B cell (primary cell): ENCODE results near the gene RIPOR2. TPM values are rescaled to one million over a fixed set of nuclear protein-coding genes. Genes with fewer than 3 reads are reported as not detected.
"Not testable (repeated sequence)": the region's sequence is repeated elsewhere in the genome, so short reads cannot be mapped to it uniquely, and the experiment has no call there.

Source experiments
- ATAC-seq: fragments of 200-7000 bp; cut with Tn5 transposase; one replicate; pipeline ENCODE4 v1.10.0; 2021; ENCODE audit warnings: low read depth, mild to moderate bottlenecking, moderate number of reproducible peaks, moderate library complexity
- CTCF ChIA-PET: fragments of 350-600 bp; sonication (Branson Sonifier 250); formaldehyde crosslinking; loops from one replicate; lab custom pipeline; 2021; ENCODE audit warnings: antibody characterized with exemption, inconsistent platforms; lab: Charles Lee
- POLR2A ChIA-PET: fragments of 350-600 bp; sonication (Branson Sonifier 250); formaldehyde crosslinking; loops from one replicate; lab custom pipeline; 2021; ENCODE audit warnings: antibody characterized with exemption; lab: Charles Lee
- DNase-seq: peaks from one replicate; pipeline ENCODE4 v3.0.0; 2013
- H2AFZ ChIP-seq: 2 replicates; pipeline ENCODE4 v1.6.1; 2012; ENCODE audit warnings: mild to moderate bottlenecking, low read depth, low read length; ENCODE audit not compliant: insufficient read depth, poor library complexity, severe bottlenecking
- H3K27ac ChIP-seq, 2 donors: 1 replicate in 1 of 2; 2 replicates in 1 of 2; pipeline ENCODE4 v1.5.1; 2012 to 2013; ENCODE audit warnings: low read length in 2 of 2, mild to moderate bottlenecking in 2 of 2, moderate library complexity in 1 of 2
- H3K27me3 ChIP-seq, 4 experiments: fragments of 200-600 bp in 1 of 4; sonication (generic) in 1 of 4; replicated peaks in 1 of 4; 1 replicate in 2 of 4; 2 replicates in 2 of 4; pipeline versions ENCODE4 v1.6.1 to v1.7.0; 2013 to 2016; ENCODE audit warnings: low read length in 3 of 4, mild to moderate bottlenecking in 2 of 4, mixed read lengths in 1 of 4, moderate library complexity in 1 of 4; ENCODE audit not compliant: insufficient read depth in 4 of 4, control insufficient read depth in 3 of 4; ENCODE audit errors: control extremely low read depth in 1 of 4
- H3K36me3 ChIP-seq, 2 experiments: replicated peaks in 1 of 2; 1 replicate in 1 of 2; 2 replicates in 1 of 2; pipeline versions ENCODE4 v1.6.1 to v1.7.1; 2013; ENCODE audit warnings: low read length in 1 of 2; ENCODE audit not compliant: insufficient read depth in 2 of 2, control insufficient read depth in 1 of 2; ENCODE audit errors: control extremely low read depth in 1 of 2, extremely low read depth in 1 of 2
- H3K4me1 ChIP-seq, 2 donors: fragments of 200-600 bp in 1 of 2; sonication (generic) in 1 of 2; 1 replicate in 1 of 2; 2 replicates in 1 of 2; pipeline versions ENCODE4 v1.5.1 to v1.6.1; 2013 to 2017; ENCODE audit warnings: low read length in 2 of 2; ENCODE audit not compliant: control insufficient read depth in 2 of 2, insufficient read depth in 2 of 2
- H3K4me2 ChIP-seq: replicated peaks from 2 replicates; pipeline ENCODE3; 2012; ENCODE audit warnings: mild to moderate bottlenecking, low read depth, low read length; ENCODE audit not compliant: poor library complexity, severe bottlenecking
- H3K4me3 ChIP-seq, 5 experiments: fragments of 200-600 bp in 1 of 5; sonication (generic) in 1 of 5; 1 replicate in 3 of 5; 2 replicates in 2 of 5; pipeline versions ENCODE4 v1.5.1 to v1.7.0; 2011 to 2016; ENCODE audit warnings: low read length in 4 of 5, mild to moderate bottlenecking in 4 of 5, low read depth in 2 of 5, control low read depth in 1 of 5, moderate library complexity in 1 of 5; ENCODE audit not compliant: insufficient read depth in 1 of 5; ENCODE audit errors: control extremely low read depth in 1 of 5, extremely low read depth in 1 of 5
- H3K79me2 ChIP-seq: fragments of 200-600 bp; sonication (generic); one replicate; pipeline ENCODE4 v1.6.0; 2016; ENCODE audit warnings: low read length; ENCODE audit not compliant: control insufficient read depth, insufficient read depth
- H3K9ac ChIP-seq: fragments of 200-600 bp; sonication (generic); 2 replicates; pipeline ENCODE4 v1.6.1; 2017; ENCODE audit warnings: mild to moderate bottlenecking, low read length, moderate library complexity
- H3K9me3 ChIP-seq, 3 donors: one replicate each; pipeline versions ENCODE4 v1.6.1 to v1.7.1; 2013; ENCODE audit warnings: low read length in 2 of 3; ENCODE audit not compliant: control insufficient read depth in 2 of 3, insufficient read depth in 1 of 3; ENCODE audit errors: control extremely low read depth in 1 of 3
- H4K20me1 ChIP-seq: 2 replicates; pipeline ENCODE4 v1.6.0; 2012; ENCODE audit warnings: mild to moderate bottlenecking, low read length; ENCODE audit not compliant: insufficient read depth, control insufficient read depth, poor library complexity, severe bottlenecking
- H3K27ac Mint-ChIP-seq: one replicate; pipeline ENCODE4 v1.8.0; 2021; ENCODE audit warnings: mixed read lengths
- H3K27me3 Mint-ChIP-seq: one replicate; pipeline ENCODE4 v1.8.0; 2021; ENCODE audit warnings: mixed read lengths
- H3K4me1 Mint-ChIP-seq: one replicate; pipeline ENCODE4 v1.8.0; 2021; ENCODE audit warnings: mixed read lengths
- H3K4me3 Mint-ChIP-seq: one replicate; pipeline ENCODE4 v1.8.0; 2021; ENCODE audit warnings: mixed read lengths
- H3K9me3 Mint-ChIP-seq: one replicate; pipeline ENCODE4 v1.8.0; 2022; ENCODE audit warnings: mixed read lengths; ENCODE audit not compliant: insufficient read depth
- EZH2 ChIP-seq: IDR thresholded peaks from 2 replicates; pipeline ENCODE4 v1.6.1; 2012; ENCODE audit warnings: borderline replicate concordance, low read depth, mild to moderate bottlenecking, moderate library complexity, low read length; ENCODE audit not compliant: insufficient read depth, poor library complexity, severe bottlenecking
- WGBS: methylation state at CpG from one replicate; pipeline ENCODE4 v1.1.5; 2013; ENCODE audit warnings: missing lambda C conversion rate; ENCODE audit not compliant: insufficient coverage; 5-methylcytosine and 5-hydroxymethylcytosine counted together
- intact Hi-C: fragments of 100-400 bp; cut with micrococcal nuclease; formaldehyde crosslinking; loops from one replicate; pipeline ENCODE4 v1.10.0; 2022
- polyA plus RNA-seq: library from polyadenylated mRNA; depleted of rRNA; stranded (reverse); fragments of >200 nt; gene quantifications from 2 replicates; pipeline ENCODE4 v1.2.3, GENCODE V29; 2012
- total RNA-seq, 2 donors: library from RNA; stranded (reverse); fragments of 120-200 nt in 1 of 2; gene quantifications; 1 replicate in 1 of 2; 2 replicates in 1 of 2; pipeline versions ENCODE4 v1.2.3 to v1.2.4, GENCODE V29; 2013 to 2022
- TF ChIP-seq, protein P1 (sequence below): fragments of 200-600 bp; IDR thresholded peaks from one replicate; pipeline ENCODE4 v1.8.0; 2022; ENCODE audit warnings: antibody characterized with exemption, mild to moderate bottlenecking

Gene RIPOR2
- total and polyA plus RNA-seq, 2 donors (not counting 1 experiment from before 2014, with no cell fraction given): 300 to 430 TPM

DNA sequence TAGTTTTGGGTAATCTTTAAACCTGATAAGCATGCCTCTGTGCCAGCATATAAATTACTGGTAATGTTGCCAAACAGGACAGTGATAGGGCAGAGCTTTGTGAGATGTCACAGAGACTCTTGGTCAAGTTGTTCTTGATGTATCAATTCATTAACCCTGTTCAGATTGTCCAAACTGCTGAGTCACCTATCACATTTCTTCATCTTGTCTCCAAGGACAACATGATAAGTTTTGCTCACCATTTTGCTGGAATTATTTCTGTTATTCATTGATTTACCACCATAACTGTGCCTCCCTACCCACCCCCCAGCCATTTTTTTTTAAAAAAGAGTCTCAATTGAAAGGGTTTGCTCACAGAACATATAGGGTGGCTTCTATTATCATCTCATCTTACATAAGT is 180.5 kb downstream of the RIPOR2 start:
- no peaks in the 10 kb centered on the region for H3K36me3 ChIP-seq
- CTCF ChIA-PET: interaction anchor here (1.3 kb wide), 1 partner anchor 315 kb away, joined by 3 read pairs; no protein-coding TSS in a partner anchor
- intact Hi-C loops: no loop called here
- no peak overlapping the region for H3K4me2 ChIP-seq
- Mint-ChIP-seq H3K27ac (no peak overlapping the region), H3K4me1 (no peaks in the 10 kb centered on the region), H3K9me3 (no peaks in the 10 kb centered on the region), H3K4me3 (no peak overlapping the region), H3K27me3 (peaks cover 7% of the 10 kb centered on the region)
- no peak overlapping the region for H3K27ac ChIP-seq
- no peak overlapping the region for H3K9ac ChIP-seq
- TF ChIP-seq, protein P1, sequence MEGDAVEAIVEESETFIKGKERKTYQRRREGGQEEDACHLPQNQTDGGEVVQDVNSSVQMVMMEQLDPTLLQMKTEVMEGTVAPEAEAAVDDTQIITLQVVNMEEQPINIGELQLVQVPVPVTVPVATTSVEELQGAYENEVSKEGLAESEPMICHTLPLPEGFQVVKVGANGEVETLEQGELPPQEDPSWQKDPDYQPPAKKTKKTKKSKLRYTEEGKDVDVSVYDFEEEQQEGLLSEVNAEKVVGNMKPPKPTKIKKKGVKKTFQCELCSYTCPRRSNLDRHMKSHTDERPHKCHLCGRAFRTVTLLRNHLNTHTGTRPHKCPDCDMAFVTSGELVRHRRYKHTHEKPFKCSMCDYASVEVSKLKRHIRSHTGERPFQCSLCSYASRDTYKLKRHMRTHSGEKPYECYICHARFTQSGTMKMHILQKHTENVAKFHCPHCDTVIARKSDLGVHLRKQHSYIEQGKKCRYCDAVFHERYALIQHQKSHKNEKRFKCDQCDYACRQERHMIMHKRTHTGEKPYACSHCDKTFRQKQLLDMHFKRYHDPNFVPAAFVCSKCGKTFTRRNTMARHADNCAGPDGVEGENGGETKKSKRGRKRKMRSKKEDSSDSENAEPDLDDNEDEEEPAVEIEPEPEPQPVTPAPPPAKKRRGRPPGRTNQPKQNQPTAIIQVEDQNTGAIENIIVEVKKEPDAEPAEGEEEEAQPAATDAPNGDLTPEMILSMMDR: no peak
- TF ChIP-seq EZH2: no peak
- H3K4me3 ChIP-seq: no peak overlapping the region
- no peaks in the 10 kb centered on the region for H4K20me1 ChIP-seq
- H3K27me3 ChIP-seq: no peaks in the 10 kb centered on the region
- no peak overlapping the region for H2AFZ ChIP-seq
- DNase-seq (no peak), ATAC-seq (no peak)
- no peaks in the 10 kb centered on the region for H3K9me3 ChIP-seq
- POLR2A ChIA-PET: no interaction called here
- no peaks in the 10 kb centered on the region for H3K4me1 ChIP-seq
- no peaks in the 10 kb centered on the region for H3K79me2 ChIP-seq

DNA sequence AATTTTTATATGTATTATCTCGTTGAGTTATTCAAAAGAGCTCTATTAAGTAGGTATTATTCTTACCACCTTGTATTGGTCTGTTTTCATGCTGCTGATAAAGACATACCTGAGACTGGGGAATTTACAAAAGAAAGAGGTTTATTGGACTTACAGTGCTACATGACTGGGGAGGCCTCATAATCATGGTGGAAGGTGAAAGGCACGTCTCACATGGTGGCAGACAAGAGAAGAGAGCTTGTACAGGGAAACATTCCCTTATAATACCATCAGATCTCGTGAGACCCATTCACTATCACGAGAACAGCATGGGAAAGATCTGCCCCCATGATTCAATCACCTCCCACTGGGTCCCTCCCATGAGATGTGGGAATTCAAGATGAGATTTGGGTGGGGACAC is 181.4 kb downstream of the RIPOR2 start:
- H3K79me2 ChIP-seq, DNase-seq, H3K4me2 ChIP-seq, H3K27me3 ChIP-seq, H3K27me3 Mint-ChIP-seq, H3K4me1 ChIP-seq, H3K4me3 Mint-ChIP-seq, H3K9ac ChIP-seq, H3K4me1 Mint-ChIP-seq, H4K20me1 ChIP-seq, H3K27ac Mint-ChIP-seq, H3K36me3 ChIP-seq, H3K27ac ChIP-seq, ATAC-seq, intact Hi-C loops, H3K9me3 Mint-ChIP-seq, H3K4me3 ChIP-seq, H3K9me3 ChIP-seq, H2AFZ ChIP-seq: not testable (repeated sequence)
- WGBS: no CpG with 5 or more reads among the region's 4 CpGs
- ChIA-PET POLR2A (interaction anchor here (0.6 to 1.1 kb wide), 2 partner anchors 35 to 88 kb away, joined by 3 to 5 read pairs; partner anchors contain the start of genes ACOT13, C6orf62 and TDP2), CTCF (interaction anchor here (0.5 to 0.8 kb wide), 2 partner anchors 173 to 230 kb away, joined by 3 read pairs; no protein-coding TSS in a partner anchor)

Other genes with a start within 250 kb of the RIPOR2 start
- gene C6orf62, start 216.8 kb downstream of the RIPOR2 start, total RNA-seq: 143 and 146 TPM in 2 replicates
- 53.1 and 69.2 TPM in 2 replicates for gene C6orf62, start 216.8 kb downstream of the RIPOR2 start, polyA plus RNA-seq
- 7.3 and 8.2 TPM in 2 replicates for gene GMNN, start 161.0 kb downstream of the RIPOR2 start, total RNA-seq
- gene GMNN, start 161.0 kb downstream of the RIPOR2 start, polyA plus RNA-seq: 3.8 and 6.0 TPM in 2 replicates
- gene ARMH2, start 137.0 kb downstream of the RIPOR2 start, total RNA-seq: 5.0 and 6.4 TPM in 2 replicates
- gene ARMH2, start 137.0 kb downstream of the RIPOR2 start, polyA plus RNA-seq: 0.43 and 0.71 TPM in 2 replicates